Chondrocyte (in vitro differentiated cells): ENCODE results near the gene CHSY3. TPM values are rescaled to one million over a fixed set of nuclear protein-coding genes. Genes with fewer than 3 reads are reported as not detected.

Source experiments
- DNase-seq: peaks from one replicate; pipeline ENCODE4 v3.0.0; 2021; ENCODE audit warnings: mixed read lengths, low spot score
- H3K27ac Mint-ChIP-seq: one replicate; pipeline ENCODE4 v1.8.0; 2021; ENCODE audit warnings: mild to moderate bottlenecking, moderate library complexity, mixed read lengths; ENCODE audit not compliant: unreplicated experiment
- H3K27me3 Mint-ChIP-seq: 2 replicates; pipeline ENCODE4 v1.8.0; 2021; ENCODE audit warnings: low read depth, mixed read lengths
- H3K36me3 Mint-ChIP-seq: 2 replicates; pipeline ENCODE4 v1.8.0; 2021; ENCODE audit warnings: low read depth, mixed read lengths
- H3K4me1 Mint-ChIP-seq: 2 replicates; pipeline ENCODE4 v1.8.0; 2021; ENCODE audit warnings: low read depth, mild to moderate bottlenecking, mixed read lengths
- H3K4me3 Mint-ChIP-seq: one replicate; pipeline ENCODE4 v1.8.0; 2021; ENCODE audit warnings: mild to moderate bottlenecking, moderate library complexity, mixed read lengths; ENCODE audit not compliant: unreplicated experiment
- H3K9me3 Mint-ChIP-seq: 2 replicates; pipeline ENCODE4 v1.8.0; 2021; ENCODE audit warnings: low read depth, mixed read lengths
- CTCF ChIP-seq: fragments of 200-600 bp; sonication (generic); IDR thresholded peaks from 2 replicates; pipeline ENCODE4 v1.5.0; 2021; ENCODE audit warnings: antibody characterized with exemption, mild to moderate bottlenecking, moderate library complexity
- total RNA-seq: library from RNA; stranded (reverse); gene quantifications from 3 replicates; pipeline ENCODE4 v1.2.1, GENCODE V29; 2021

The CHSY3 gene
- total RNA-seq, 1 donor from 2014 or later = 18.1 TPM

DNA sequence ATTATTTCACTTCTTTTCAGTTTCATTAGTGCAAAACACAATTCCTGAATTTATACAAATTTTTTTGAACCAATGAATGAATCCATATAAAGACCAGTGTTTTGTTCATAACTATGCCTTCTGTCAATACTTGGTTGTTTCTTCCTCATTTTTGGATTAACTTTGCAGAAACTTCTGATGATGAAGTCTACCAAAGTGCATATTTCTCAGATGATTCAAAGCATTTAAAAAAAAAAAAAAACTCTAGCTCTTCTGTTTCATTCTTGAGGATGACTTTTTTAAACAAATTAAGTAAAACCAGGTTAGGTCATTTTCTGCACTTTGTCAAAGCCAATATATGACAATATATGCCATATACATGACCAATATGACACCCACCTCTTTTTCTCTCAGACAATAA lies 92.6 kb downstream of the CHSY3 start:
- H3K36me3 Mint-ChIP-seq = peaks cover 4% of the 10 kb centered on the region
- H3K27me3 Mint-ChIP-seq = no peaks in the 10 kb centered on the region
- H3K9me3 Mint-ChIP-seq = peaks cover 6% of the 10 kb centered on the region
- DNase-seq = no peak
- H3K4me3 Mint-ChIP-seq = no peak overlapping the region
- no peak for TF ChIP-seq CTCF
- H3K4me1 Mint-ChIP-seq = peaks cover 22% of the 10 kb centered on the region
- peak overlapping the region; percentile 37 for H3K27ac Mint-ChIP-seq

DNA sequence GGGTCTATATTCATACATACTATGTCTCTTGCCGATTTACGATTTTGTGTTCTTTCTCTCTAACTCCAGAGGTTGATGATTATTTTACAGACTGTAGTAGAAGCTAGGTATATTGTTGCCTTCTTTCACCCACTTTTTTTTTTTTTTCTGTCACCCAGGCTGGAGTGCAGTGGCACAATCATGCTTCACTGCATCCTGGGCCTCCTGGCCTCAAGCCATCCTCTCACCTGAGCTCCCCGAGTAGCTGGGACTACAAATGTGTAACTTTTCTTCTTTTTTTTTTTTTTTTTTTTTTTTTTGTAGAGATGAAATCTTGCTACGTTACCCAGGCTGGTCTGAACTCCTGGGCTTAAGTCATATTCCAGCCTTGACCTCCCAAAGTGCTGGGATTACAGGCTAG lies 96.2 kb downstream of the CHSY3 start:
- H3K36me3 Mint-ChIP-seq = no peaks in the 10 kb centered on the region
- H3K27me3 Mint-ChIP-seq = no peaks in the 10 kb centered on the region
- DNase-seq = no peak
- H3K4me1 Mint-ChIP-seq = peaks cover 22% of the 10 kb centered on the region
- H3K27ac Mint-ChIP-seq = no peak overlapping the region
- no peak for TF ChIP-seq CTCF
- no peak overlapping the region for H3K4me3 Mint-ChIP-seq
- no peaks in the 10 kb centered on the region for H3K9me3 Mint-ChIP-seq

- Mint-ChIP-seq H3K4me1 (peaks cover 17% of the 10 kb centered on the region), H3K27ac (no peak overlapping the region), H3K9me3 (no peaks in the 10 kb centered on the region), H3K36me3 (peaks cover under 1% of the 10 kb centered on the region), H3K27me3 (no peaks in the 10 kb centered on the region), H3K4me3 (no peak overlapping the region)
- no peak for TF ChIP-seq CTCF
- no peak for DNase-seq
Measured at GRCh38 chr5:130002183-130002582, 97.9 kb downstream of the CHSY3 start.

DNA sequence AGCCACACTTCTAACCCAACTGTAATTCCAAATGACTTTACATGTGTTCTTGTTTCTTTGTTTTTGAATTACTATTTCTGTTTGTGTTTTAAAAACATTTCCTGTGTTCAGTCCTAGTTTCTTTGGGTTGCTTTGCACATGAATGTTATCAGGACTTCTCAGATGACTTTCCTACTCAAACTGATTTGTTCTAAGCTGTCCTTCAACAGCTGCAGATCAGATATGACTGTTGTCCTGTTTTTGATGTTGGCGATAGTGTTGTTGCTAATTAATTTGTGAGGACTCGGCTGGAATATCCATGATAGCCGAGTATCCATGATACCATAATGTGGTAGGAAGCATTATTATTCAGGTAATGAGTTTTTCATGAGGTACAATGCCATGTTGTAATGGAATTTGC lies 98.6 kb downstream of the CHSY3 start:
- peaks cover 2% of the 10 kb centered on the region for H3K36me3 Mint-ChIP-seq
- H3K9me3 Mint-ChIP-seq = no peaks in the 10 kb centered on the region
- no peak for TF ChIP-seq CTCF
- peaks cover 13% of the 10 kb centered on the region for H3K4me1 Mint-ChIP-seq
- no peaks in the 10 kb centered on the region for H3K27me3 Mint-ChIP-seq
- DNase-seq = no peak
- H3K27ac Mint-ChIP-seq = no peak overlapping the region
- H3K4me3 Mint-ChIP-seq = no peak overlapping the region

- H3K4me1 Mint-ChIP-seq = peaks cover 5% of the 10 kb centered on the region
- peaks cover 10% of the 10 kb centered on the region for H3K36me3 Mint-ChIP-seq
- H3K9me3 Mint-ChIP-seq = peaks cover 45% of the 10 kb centered on the region
- no peaks in the 10 kb centered on the region for H3K27me3 Mint-ChIP-seq
- no peak overlapping the region for H3K27ac Mint-ChIP-seq
- TF ChIP-seq CTCF = no peak
- no peak overlapping the region for H3K4me3 Mint-ChIP-seq
- no peak for DNase-seq
Measured at GRCh38 chr5:130011986-130012385, 107.7 kb downstream of the CHSY3 start.
